ENCODE measurements around the gene SPRED1.

- TF ChIP-seq CTCF (conservative IDR thresholded peaks at IDR 0.05), result no peak
- TF ChIP-seq ZFX (IDR thresholded peaks at IDR 0.05), result no peak
Measured at GRCh38 chr15:38228618-38229017, 24.0 kb upstream of the SPRED1 start.

Data from C4-2B (cell line).